ENCODE data around the gene NKAIN2.

- TF ChIP-seq CTCF (IDR thresholded peaks at IDR 0.05) (no peak), IRF3 (IDR thresholded peaks at IDR 0.05; ENCODE audit: low read depth, low read length) (no peak), EZH2phosphoT487 (IDR thresholded peaks at IDR 0.05; ENCODE audit: borderline replicate concordance, low read depth) (no peak), POLR2AphosphoS5 (IDR thresholded peaks at IDR 0.05; ENCODE audit: low read depth, low read length) (no peak), EP300 (IDR thresholded peaks at IDR 0.05; ENCODE audit: borderline replicate concordance in 1 of 2, low read depth in 1 of 2, low read length in 1 of 2) (no peak), GATA2 (CRISPR knock-in tag; IDR thresholded peaks at IDR 0.05) (no peak), TEAD4 (IDR thresholded peaks at IDR 0.05; ENCODE audit: borderline replicate concordance, insufficient read depth) (no peak), MEF2A (IDR thresholded peaks at IDR 0.05; ENCODE audit: borderline replicate concordance, low read depth) (no peak)
These were observed 675.2 kb downstream of the NKAIN2 start for GRCh38 chr6:124478906-124479305.

All from SK-N-SH (cell line).